ENCODE data around the gene TKT. TPM values are rescaled to one million over a fixed set of nuclear protein-coding genes. Genes with fewer than 3 reads are reported as not detected.

Gene TKT
- total and polyA plus RNA-seq, 2 donors from 2014 or later, result 182 to 224 TPM

- Histone ChIP-seq H3K36me3 (ENCODE audit: control insufficient read depth in 2 of 3, insufficient read depth in 3 of 3, low read length in 3 of 3) (no peaks in the 10 kb centered on the region), H3K27ac (ENCODE audit: low read depth in 2 of 2, low read length in 2 of 2) (no peak overlapping the region), H3K4me3 (ENCODE audit: low read length in 3 of 3) (no peak overlapping the region), H3K27me3 (ENCODE audit: control insufficient read depth, insufficient read depth, low read length) (no peaks in the 10 kb centered on the region), H3K4me1 (ENCODE audit: control insufficient read depth in 2 of 3, insufficient read depth in 2 of 3, low read depth in 1 of 3, low read length in 3 of 3) (peaks cover 0 to 6% (median 0%) of the 10 kb centered on the region in 3 donors), H3K9ac (ENCODE audit: low read length in 3 of 3) (no peak overlapping the region), H3K9me3 (ENCODE audit: control insufficient read depth in 2 of 3, insufficient read depth in 1 of 3, low read length in 3 of 3) (no peaks in the 10 kb centered on the region)
- intact Hi-C loops (cut with DNase I), result no loop called here
- TF ChIP-seq CTCF (IDR thresholded peaks at IDR 0.05; ENCODE audit: borderline replicate concordance, extremely low read depth, insufficient read depth), result no peak
- FAIRE-seq, result no peak
- no peak for DNase-seq
These were observed 3.8 kb upstream of the TKT start for GRCh38 chr3:53259427-53260259.

- H3K36me3 ChIP-seq (ENCODE audit: control insufficient read depth in 2 of 3, insufficient read depth in 3 of 3, low read length in 3 of 3), result no peaks in the 10 kb centered on the region
- H3K27ac ChIP-seq (ENCODE audit: low read depth in 2 of 2, low read length in 2 of 2), result no peak overlapping the region
- H3K27me3 ChIP-seq (ENCODE audit: control insufficient read depth, insufficient read depth, low read length), result no peaks in the 10 kb centered on the region
- H3K9ac ChIP-seq (ENCODE audit: low read length in 3 of 3), result no peak overlapping the region
- TF ChIP-seq CTCF (IDR thresholded peaks at IDR 0.05; ENCODE audit: borderline replicate concordance, extremely low read depth, insufficient read depth), result no peak
- FAIRE-seq (no peak), DNase-seq (no peak)
- H3K4me3 ChIP-seq (ENCODE audit: low read length in 3 of 3), result no peak overlapping the region
- H3K4me1 ChIP-seq (ENCODE audit: control insufficient read depth in 2 of 3, insufficient read depth in 2 of 3, low read depth in 1 of 3, low read length in 3 of 3), result peaks cover 0 to 12% (median 8%) of the 10 kb centered on the region in 3 donors
- H3K9me3 ChIP-seq (ENCODE audit: control insufficient read depth in 2 of 3, insufficient read depth in 1 of 3, low read length in 3 of 3), result no peaks in the 10 kb centered on the region
- intact Hi-C loops (cut with DNase I), result no loop called here
These were observed 3.0 kb upstream of the TKT start for GRCh38 chr3:53258600-53259426.

- Histone ChIP-seq H3K36me3 (ENCODE audit: control insufficient read depth in 2 of 3, insufficient read depth in 3 of 3, low read length in 3 of 3) (no peaks in the 10 kb centered on the region), H3K9me3 (ENCODE audit: control insufficient read depth in 2 of 3, insufficient read depth in 1 of 3, low read length in 3 of 3) (no peaks in the 10 kb centered on the region), H3K27ac (ENCODE audit: low read depth in 2 of 2, low read length in 2 of 2) (no peak overlapping the region), H3K9ac (ENCODE audit: low read length in 3 of 3) (no peak overlapping the region), H3K27me3 (ENCODE audit: control insufficient read depth, insufficient read depth, low read length) (no peaks in the 10 kb centered on the region), H3K4me3 (ENCODE audit: low read length in 3 of 3) (no peak overlapping the region), H3K4me1 (ENCODE audit: control insufficient read depth in 2 of 3, insufficient read depth in 2 of 3, low read depth in 1 of 3, low read length in 3 of 3) (peaks cover 0 to 16% (median 9%) of the 10 kb centered on the region in 3 donors)
- DNase-seq (no peak), FAIRE-seq (no peak)
- intact Hi-C loops (cut with DNase I), result no loop called here
- TF ChIP-seq CTCF (IDR thresholded peaks at IDR 0.05; ENCODE audit: borderline replicate concordance, extremely low read depth, insufficient read depth), result no peak
These were observed 1.6 kb upstream of the TKT start for GRCh38 chr3:53257465-53257864.

All from kidney (tissue), 14 donors.